MM.1S (cell line): ENCODE data around the gene RAD21L1.

ENCODE experiments used
- DNase-seq: peaks from one replicate; pipeline ENCODE4 v3.0.0-alpha.2; 2015
- H2AFZ ChIP-seq: fragments of 300-600 bp; sonication (generic); 2 replicates; pipeline ENCODE4 v1.6.0; 2016; ENCODE audit warnings: antibody characterized with exemption, low read length
- H3F3A ChIP-seq: fragments of 300-600 bp; sonication (generic); 2 replicates; pipeline ENCODE4 v1.6.1; 2016; ENCODE audit warnings: mild to moderate bottlenecking, antibody characterized with exemption, low read length, moderate library complexity, mixed read lengths; ENCODE audit not compliant: insufficient read depth
- H3K27ac ChIP-seq: fragments of 300-600 bp; sonication (generic); 2 replicates; pipeline ENCODE4 v1.5.1; 2016; ENCODE audit warnings: mild to moderate bottlenecking, low read length
- H3K27me3 ChIP-seq: fragments of 300-600 bp; sonication (generic); replicated peaks from 2 replicates; pipeline ENCODE4 v1.6.0; 2016; ENCODE audit warnings: low read length; ENCODE audit not compliant: insufficient read depth
- H3K36me3 ChIP-seq: fragments of 300-600 bp; sonication (generic); replicated peaks from 2 replicates; pipeline ENCODE4 v1.6.1; 2016; ENCODE audit warnings: mild to moderate bottlenecking, low read length, mixed read lengths; ENCODE audit not compliant: insufficient read depth
- H3K4me1 ChIP-seq: fragments of 300-600 bp; sonication (generic); 2 replicates; pipeline ENCODE4 v1.6.1; 2016; ENCODE audit warnings: low read length, mixed read lengths
- H3K4me2 ChIP-seq: fragments of 300-600 bp; sonication (generic); 2 replicates; pipeline ENCODE4 v1.6.0; 2016; ENCODE audit warnings: low read depth, low read length
- H3K4me3 ChIP-seq: fragments of 300-600 bp; sonication (generic); 2 replicates; pipeline ENCODE4 v1.5.1; 2016; ENCODE audit warnings: low read length, mixed read lengths
- H3K79me2 ChIP-seq: fragments of 300-600 bp; sonication (generic); 2 replicates; pipeline ENCODE4 v1.6.1; 2016; ENCODE audit warnings: mixed run types, low read length, mixed read lengths
- H3K9ac ChIP-seq: fragments of 300-600 bp; sonication (generic); 2 replicates; pipeline ENCODE4 v1.6.1; 2016; ENCODE audit warnings: low read length, mixed read lengths
- H3K9me2 ChIP-seq: fragments of 300-600 bp; sonication (generic); replicated peaks from 2 replicates; pipeline ENCODE4 v1.6.1; 2016; ENCODE audit warnings: mild to moderate bottlenecking, low read length, mixed read lengths; ENCODE audit not compliant: insufficient read depth
- H3K9me3 ChIP-seq: fragments of 300-600 bp; sonication (generic); replicated peaks from 2 replicates; pipeline ENCODE4 v1.6.1; 2016; ENCODE audit warnings: mild to moderate bottlenecking, low read length, mixed read lengths; ENCODE audit not compliant: insufficient read depth
- H4K20me1 ChIP-seq: fragments of 300-600 bp; sonication (generic); 2 replicates; pipeline ENCODE4 v1.6.1; 2016; ENCODE audit warnings: mild to moderate bottlenecking, low read length, moderate library complexity, mixed read lengths; ENCODE audit not compliant: insufficient read depth
- CTCF ChIP-seq: fragments of 300-600 bp; sonication (generic); IDR thresholded peaks from 2 replicates; pipeline ENCODE4 v1.5.1; 2016; ENCODE audit warnings: antibody characterized with exemption, low read length, mixed read lengths
- EZH2 ChIP-seq: fragments of 300-600 bp; sonication (generic); optimal IDR thresholded peaks from 2 replicates; pipeline ENCODE3; 2017; ENCODE audit warnings: low read depth, mild to moderate bottlenecking, antibody characterized with exemption, low read length, mixed read lengths
- EZH2phosphoT487 ChIP-seq: fragments of 300-600 bp; sonication (generic); IDR thresholded peaks from 2 replicates; pipeline ENCODE4 v1.6.1; 2018; ENCODE audit warnings: antibody characterized with exemption, low read length

The RAD21L1 gene

GRCh38 chr20:1274485-1275311 is 48.9 kb downstream of the RAD21L1 start:
- no peak overlapping the region for H3K27ac ChIP-seq
- H3K27me3 ChIP-seq: no peaks in the 10 kb centered on the region
- H3K79me2 ChIP-seq: no peaks in the 10 kb centered on the region
- TF ChIP-seq EZH2phosphoT487 (no peak), EZH2 (no peak), CTCF (no peak)
- H3K4me3 ChIP-seq: no peak overlapping the region
- no peaks in the 10 kb centered on the region for H3K9me3 ChIP-seq
- H3F3A ChIP-seq: no peaks in the 10 kb centered on the region
- no peaks in the 10 kb centered on the region for H3K9me2 ChIP-seq
- H2AFZ ChIP-seq: no peak overlapping the region
- no peak for DNase-seq
- no peaks in the 10 kb centered on the region for H3K36me3 ChIP-seq
- H4K20me1 ChIP-seq: no peaks in the 10 kb centered on the region
- H3K9ac ChIP-seq: no peak overlapping the region
- no peak overlapping the region for H3K4me2 ChIP-seq
- H3K4me1 ChIP-seq: no peaks in the 10 kb centered on the region

GRCh38 chr20:1275919-1276318 is 50.1 kb downstream of the RAD21L1 start:
- TF ChIP-seq CTCF (no peak), EZH2 (no peak), EZH2phosphoT487 (no peak)
- no peaks in the 10 kb centered on the region for H3K36me3 ChIP-seq
- no peak overlapping the region for H3K4me3 ChIP-seq
- DNase-seq: no peak
- H3K9me3 ChIP-seq: no peaks in the 10 kb centered on the region
- H3F3A ChIP-seq: no peaks in the 10 kb centered on the region
- H3K27ac ChIP-seq: no peak overlapping the region
- no peak overlapping the region for H3K9ac ChIP-seq
- H3K27me3 ChIP-seq: no peaks in the 10 kb centered on the region
- H2AFZ ChIP-seq: no peak overlapping the region
- no peaks in the 10 kb centered on the region for H3K9me2 ChIP-seq
- H3K79me2 ChIP-seq: no peaks in the 10 kb centered on the region
- H3K4me1 ChIP-seq: no peaks in the 10 kb centered on the region
- no peak overlapping the region for H3K4me2 ChIP-seq
- no peaks in the 10 kb centered on the region for H4K20me1 ChIP-seq

GRCh38 chr20:1277529-1278322 is 51.9 kb downstream of the RAD21L1 start:
- Histone ChIP-seq H3K4me3 (no peak overlapping the region), H2AFZ (no peak overlapping the region), H3K9me2 (no peaks in the 10 kb centered on the region), H4K20me1 (no peaks in the 10 kb centered on the region), H3K9ac (no peak overlapping the region), H3K27me3 (no peaks in the 10 kb centered on the region), H3K4me1 (no peaks in the 10 kb centered on the region), H3K9me3 (no peaks in the 10 kb centered on the region), H3K79me2 (no peaks in the 10 kb centered on the region), H3F3A (no peaks in the 10 kb centered on the region), H3K36me3 (no peaks in the 10 kb centered on the region), H3K4me2 (no peak overlapping the region), H3K27ac (no peak overlapping the region)
- TF ChIP-seq EZH2phosphoT487 (no peak), EZH2 (no peak), CTCF (no peak)
- DNase-seq: no peak
